HG03442 (cell line): Measurements from ENCODE around the gene GLE1.
"Not testable (repeated sequence)": the region's sequence is repeated elsewhere in the genome, so short reads cannot be mapped to it uniquely, and the experiment has no call there.

ENCODE experiments used
- ATAC-seq: cut with Tn5 transposase; IDR thresholded peaks from one replicate; pipeline ENCODE4 v1.9.1; 2021; ENCODE audit warnings: mild to moderate bottlenecking, moderate library complexity; ENCODE audit not compliant: unreplicated experiment

The GLE1 gene

GRCh38 chr9:128495804-128496417 lies 8.6 kb upstream of the GLE1 start:
- ATAC-seq = no peak

GRCh38 chr9:128497824-128498610 lies 6.5 kb upstream of the GLE1 start:
- no peak for ATAC-seq

GRCh38 chr9:128498911-128499310 lies 5.6 kb upstream of the GLE1 start:
- ATAC-seq = no peak

GRCh38 chr9:128499920-128500319 lies 4.6 kb upstream of the GLE1 start:
- ATAC-seq = no peak

GRCh38 chr9:128503415-128503825 lies 1.1 kb upstream of the GLE1 start:
- not testable (repeated sequence) for ATAC-seq

GRCh38 chr9:128503870-128504269 lies 649 bp upstream of the GLE1 start:
- ATAC-seq = no peak

GRCh38 chr9:128505414-128505765 lies 871 bp downstream of the GLE1 start:
- no peak for ATAC-seq

- not testable (repeated sequence) for ATAC-seq
These were observed 1.4 kb downstream of the GLE1 start for GRCh38 chr9:128505906-128506305.

- ATAC-seq = no peak
These were observed 8.3 kb downstream of the GLE1 start for GRCh38 chr9:128512820-128513219.

- no peak for ATAC-seq
These were observed 17.4 kb downstream of the GLE1 start for GRCh38 chr9:128521956-128522355.

GRCh38 chr9:128523199-128523925 lies 18.8 kb downstream of the GLE1 start:
- ATAC-seq = no peak

- ATAC-seq = no peak
These were observed 22.2 kb downstream of the GLE1 start for GRCh38 chr9:128526720-128527119.

GRCh38 chr9:128528445-128529160 lies 24.1 kb downstream of the GLE1 start:
- no peak for ATAC-seq

GRCh38 chr9:128529191-128529590 lies 24.7 kb downstream of the GLE1 start:
- ATAC-seq = no peak

- ATAC-seq = no peak
These were observed 28.1 kb downstream of the GLE1 start for GRCh38 chr9:128532581-128532980.

GRCh38 chr9:128540634-128541360 lies 36.3 kb downstream of the GLE1 start:
- no peak for ATAC-seq

- no peak for ATAC-seq
These were observed 42.0 kb downstream of the GLE1 start for GRCh38 chr9:128546504-128546903.

- ATAC-seq = no peak
These were observed 44.4 kb downstream of the GLE1 start for GRCh38 chr9:128548876-128549275.

GRCh38 chr9:128550226-128550625 lies 45.7 kb downstream of the GLE1 start:
- no peak for ATAC-seq

- no peak for ATAC-seq
These were observed 46.5 kb downstream of the GLE1 start for GRCh38 chr9:128550770-128551656.
